ENCODE results near the gene MYO7B.

Gene MYO7B

GRCh38 chr2:127609818-127610217, 74.3 kb downstream of the MYO7B start:
- no peak for DNase-seq (ENCODE audit: low read depth)

GRCh38 chr2:127610561-127610960, 75.1 kb downstream of the MYO7B start:
- no peak for DNase-seq (ENCODE audit: low read depth)

- no peak for DNase-seq (ENCODE audit: low read depth)
These were observed 75.8 kb downstream of the MYO7B start for GRCh38 chr2:127611076-127611925.

- DNase-seq (ENCODE audit: low read depth): no peak
These were observed 76.8 kb downstream of the MYO7B start for GRCh38 chr2:127612111-127612822.

- DNase-seq (ENCODE audit: low read depth): no peak
These were observed 78.8 kb downstream of the MYO7B start for GRCh38 chr2:127614246-127614645.

- no peak for DNase-seq (ENCODE audit: low read depth)
These were observed 79.2 kb downstream of the MYO7B start for GRCh38 chr2:127614731-127615130.

GRCh38 chr2:127615511-127616166, 80.2 kb downstream of the MYO7B start:
- no peak for DNase-seq (ENCODE audit: low read depth)

- DNase-seq (ENCODE audit: low read depth): no peak
These were observed 83.2 kb downstream of the MYO7B start for GRCh38 chr2:127618551-127619202.

- no peak for DNase-seq (ENCODE audit: low read depth)
These were observed 83.7 kb downstream of the MYO7B start for GRCh38 chr2:127619203-127619590.

GRCh38 chr2:127619877-127620705, 84.6 kb downstream of the MYO7B start:
- no peak for DNase-seq (ENCODE audit: low read depth)

GRCh38 chr2:127620866-127621265, 85.4 kb downstream of the MYO7B start:
- DNase-seq (ENCODE audit: low read depth): no peak

GRCh38 chr2:127621981-127622431, 86.5 kb downstream of the MYO7B start:
- no peak for DNase-seq (ENCODE audit: low read depth)

- DNase-seq (ENCODE audit: low read depth): no peak
These were observed 87.3 kb downstream of the MYO7B start for GRCh38 chr2:127622561-127623387.

GRCh38 chr2:127623388-127624319, 88.2 kb downstream of the MYO7B start:
- DNase-seq (ENCODE audit: low read depth): no peak

- no peak for DNase-seq (ENCODE audit: low read depth)
These were observed 88.9 kb downstream of the MYO7B start for GRCh38 chr2:127624320-127624755.

GRCh38 chr2:127624756-127625571, 89.5 kb downstream of the MYO7B start:
- no peak for DNase-seq (ENCODE audit: low read depth)

- DNase-seq (ENCODE audit: low read depth): no peak
These were observed 90.1 kb downstream of the MYO7B start for GRCh38 chr2:127625572-127625951.

- no peak for DNase-seq (ENCODE audit: low read depth)
These were observed 90.7 kb downstream of the MYO7B start for GRCh38 chr2:127626175-127626574.

All from T-helper 22 cell (primary cell).